Activated B cell treated with CpG ODN at 0.5 μM for 24 hours (primary cell): ENCODE results near the gene SSTR4. TPM values are rescaled to one million over a fixed set of nuclear protein-coding genes. Genes with fewer than 3 reads are reported as not detected.

Source experiments
- ATAC-seq: fragments of 200-7000 bp; cut with Tn5 transposase; one replicate; pipeline ENCODE4 v1.10.0; 2021; ENCODE audit warnings: low read depth, mild to moderate bottlenecking, moderate library complexity
- CTCF ChIA-PET: fragments of 350-600 bp; sonication (Branson Sonifier 250); formaldehyde crosslinking; loops from one replicate; lab custom pipeline; 2021; ENCODE audit warnings: antibody characterized with exemption; lab: Charles Lee
- POLR2A ChIA-PET: fragments of 350-600 bp; sonication (Branson Sonifier 250); formaldehyde crosslinking; loops from one replicate; lab custom pipeline; 2021; ENCODE audit warnings: antibody characterized with exemption; lab: Charles Lee
- DNase-seq: peaks from one replicate; pipeline ENCODE4 v3.0.0; 2022
- H3K27ac Mint-ChIP-seq: one replicate; pipeline ENCODE4 v1.8.0; 2020; ENCODE audit warnings: mixed read lengths
- H3K27me3 Mint-ChIP-seq: one replicate; pipeline ENCODE4 v1.8.0; 2021; ENCODE audit warnings: mixed read lengths
- H3K36me3 Mint-ChIP-seq: one replicate; pipeline ENCODE4 v1.8.0; 2021; ENCODE audit warnings: low read depth, mixed read lengths
- H3K4me1 Mint-ChIP-seq: one replicate; pipeline ENCODE4 v1.8.0; 2021; ENCODE audit warnings: mixed read lengths
- H3K4me3 Mint-ChIP-seq: one replicate; pipeline ENCODE4 v1.8.0; 2020; ENCODE audit warnings: mild to moderate bottlenecking, mixed read lengths
- H3K9me3 Mint-ChIP-seq: one replicate; pipeline ENCODE4 v1.8.0; 2020; ENCODE audit warnings: mixed read lengths
- intact Hi-C: fragments of 100-400 bp; cut with micrococcal nuclease; formaldehyde crosslinking; loops from one replicate; pipeline ENCODE4 v1.15.1; 2024
- total RNA-seq: library from RNA; stranded (reverse); gene quantifications from 2 replicates; pipeline ENCODE4 v1.2.3, GENCODE V29; 2022
- TF ChIP-seq, protein P1 (sequence below): fragments of 200-600 bp; IDR thresholded peaks from one replicate; pipeline ENCODE4 v1.8.0; 2022; ENCODE audit warnings: antibody characterized with exemption, mild to moderate bottlenecking

The SSTR4 gene
- total RNA-seq, 1 donor from 2014 or later = not detected

DNA sequence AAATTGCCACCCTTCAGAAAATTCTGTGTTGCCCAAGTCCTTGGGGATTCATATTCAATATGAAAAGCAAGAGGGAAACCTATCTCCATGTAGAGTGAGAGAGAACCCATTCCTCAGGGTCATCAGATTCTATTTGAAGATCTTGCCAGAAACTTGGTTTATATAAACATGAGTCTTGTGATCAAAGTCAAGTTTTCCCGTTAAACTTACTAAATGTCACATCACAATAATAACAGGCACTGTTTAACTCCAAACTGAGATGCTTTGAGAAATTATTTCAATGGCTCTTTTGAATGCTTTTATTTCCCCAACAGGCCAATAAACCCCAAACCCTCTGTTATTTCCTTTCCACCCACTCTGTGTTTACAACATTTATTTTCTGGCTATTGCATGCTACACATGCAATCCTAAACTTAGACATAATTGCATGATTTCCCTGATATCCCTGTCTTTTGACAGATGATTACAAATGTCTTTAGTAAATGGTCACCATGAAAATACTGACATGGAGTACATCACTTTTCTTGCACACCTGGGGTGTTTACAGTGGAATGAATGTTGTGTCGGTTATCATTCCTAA lies 31.1 kb upstream of the SSTR4 start:
- no peaks in the 10 kb centered on the region for H3K9me3 Mint-ChIP-seq
- H3K4me3 Mint-ChIP-seq = no peak overlapping the region
- POLR2A ChIA-PET = no interaction called here
- ATAC-seq (no peak), DNase-seq (no peak)
- TF ChIP-seq, protein P1, sequence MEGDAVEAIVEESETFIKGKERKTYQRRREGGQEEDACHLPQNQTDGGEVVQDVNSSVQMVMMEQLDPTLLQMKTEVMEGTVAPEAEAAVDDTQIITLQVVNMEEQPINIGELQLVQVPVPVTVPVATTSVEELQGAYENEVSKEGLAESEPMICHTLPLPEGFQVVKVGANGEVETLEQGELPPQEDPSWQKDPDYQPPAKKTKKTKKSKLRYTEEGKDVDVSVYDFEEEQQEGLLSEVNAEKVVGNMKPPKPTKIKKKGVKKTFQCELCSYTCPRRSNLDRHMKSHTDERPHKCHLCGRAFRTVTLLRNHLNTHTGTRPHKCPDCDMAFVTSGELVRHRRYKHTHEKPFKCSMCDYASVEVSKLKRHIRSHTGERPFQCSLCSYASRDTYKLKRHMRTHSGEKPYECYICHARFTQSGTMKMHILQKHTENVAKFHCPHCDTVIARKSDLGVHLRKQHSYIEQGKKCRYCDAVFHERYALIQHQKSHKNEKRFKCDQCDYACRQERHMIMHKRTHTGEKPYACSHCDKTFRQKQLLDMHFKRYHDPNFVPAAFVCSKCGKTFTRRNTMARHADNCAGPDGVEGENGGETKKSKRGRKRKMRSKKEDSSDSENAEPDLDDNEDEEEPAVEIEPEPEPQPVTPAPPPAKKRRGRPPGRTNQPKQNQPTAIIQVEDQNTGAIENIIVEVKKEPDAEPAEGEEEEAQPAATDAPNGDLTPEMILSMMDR = no peak
- no peaks in the 10 kb centered on the region for H3K4me1 Mint-ChIP-seq
- H3K27me3 Mint-ChIP-seq = peaks cover 3% of the 10 kb centered on the region
- H3K27ac Mint-ChIP-seq = no peak overlapping the region
- no peaks in the 10 kb centered on the region for H3K36me3 Mint-ChIP-seq
- CTCF ChIA-PET = no interaction called here
- intact Hi-C loops = no loop called here

DNA sequence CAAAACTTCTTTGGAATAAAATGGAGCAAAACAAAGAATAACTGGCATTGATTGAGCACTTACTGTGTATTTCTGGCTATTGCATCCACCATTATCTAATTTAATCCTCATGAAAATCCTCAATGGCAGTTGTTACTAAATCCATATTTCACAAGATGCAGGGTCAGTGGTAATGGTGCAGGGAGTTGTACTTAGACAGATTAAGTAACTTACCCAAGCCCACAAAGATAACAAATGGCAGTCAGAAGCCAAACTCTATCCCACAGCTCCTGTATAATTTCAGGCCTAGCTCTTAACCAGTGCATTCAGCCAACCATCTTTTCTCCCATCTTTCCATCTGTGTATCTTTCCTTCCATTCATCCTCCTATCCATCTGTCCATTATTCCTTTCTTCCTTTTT lies 29.3 kb upstream of the SSTR4 start:
- peaks cover 3% of the 10 kb centered on the region for H3K27me3 Mint-ChIP-seq
- no peak for ATAC-seq
- H3K36me3 Mint-ChIP-seq = no peaks in the 10 kb centered on the region
- no peaks in the 10 kb centered on the region for H3K4me1 Mint-ChIP-seq
- no peak for DNase-seq
- H3K9me3 Mint-ChIP-seq = no peaks in the 10 kb centered on the region
- H3K4me3 Mint-ChIP-seq = no peak overlapping the region
- ChIA-PET CTCF (no interaction called here), POLR2A (no interaction called here)
- intact Hi-C loops = no loop called here
- H3K27ac Mint-ChIP-seq = no peak overlapping the region
- TF ChIP-seq, protein P1 = no peak

- no peak overlapping the region for H3K27ac Mint-ChIP-seq
- ATAC-seq = no peak
These were observed 27.6 kb upstream of the SSTR4 start for GRCh38 chr20:23007462-23007861.

DNA sequence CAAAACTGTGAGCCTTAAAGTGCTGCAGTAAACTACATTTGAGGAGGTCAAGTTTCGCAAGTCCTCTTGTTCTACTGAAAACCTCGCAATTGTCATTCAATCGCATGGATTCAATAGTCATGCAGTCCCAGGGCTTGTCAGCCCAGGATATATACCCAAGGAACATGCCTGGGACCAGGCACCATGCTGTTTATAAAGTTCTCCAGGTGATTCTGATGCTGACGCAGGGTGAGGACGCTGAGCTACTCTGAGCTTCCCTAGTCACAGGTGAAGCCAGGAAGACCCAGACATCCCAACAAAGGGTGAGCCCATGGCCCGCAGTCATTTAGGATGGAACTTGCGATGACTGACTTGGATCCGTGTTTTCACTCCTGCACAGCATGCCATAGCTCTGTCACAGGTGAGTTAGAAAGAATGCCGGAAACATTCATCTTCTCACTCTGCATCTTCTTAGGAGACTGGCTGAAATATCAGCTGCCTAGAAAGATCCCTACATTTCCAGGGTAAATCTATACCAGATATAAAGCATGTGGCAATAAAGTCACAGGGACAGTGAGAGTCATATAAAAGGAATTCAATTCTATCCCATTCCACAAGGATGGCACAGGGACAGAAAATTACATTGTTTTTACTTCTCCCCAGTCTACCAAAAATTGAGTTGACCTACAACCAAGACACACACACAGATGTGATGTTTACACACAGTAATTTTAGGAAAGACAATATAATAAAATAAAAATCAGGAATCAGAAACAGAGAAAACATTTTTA lies 27.0 kb upstream of the SSTR4 start:
- ChIA-PET CTCF (no interaction called here), POLR2A (no interaction called here)
- TF ChIP-seq, protein P1 = no peak
- ATAC-seq = no peak
- intact Hi-C loops = no loop called here
- no peak for DNase-seq
- H3K4me1 Mint-ChIP-seq = no peaks in the 10 kb centered on the region
- no peaks in the 10 kb centered on the region for H3K27me3 Mint-ChIP-seq
- H3K4me3 Mint-ChIP-seq = no peak overlapping the region
- H3K36me3 Mint-ChIP-seq = no peaks in the 10 kb centered on the region
- no peak overlapping the region for H3K27ac Mint-ChIP-seq
- H3K9me3 Mint-ChIP-seq = no peaks in the 10 kb centered on the region

More at GRCh38 chr20:23007462-23007861, 27.6 kb upstream of the SSTR4 start:
- no peaks in the 10 kb centered on the region for H3K4me1 Mint-ChIP-seq
- POLR2A ChIA-PET = no interaction called here
- CTCF ChIA-PET = no interaction called here
- no peak for DNase-seq
- TF ChIP-seq, protein P1 = no peak
- no peaks in the 10 kb centered on the region for H3K36me3 Mint-ChIP-seq
- no peaks in the 10 kb centered on the region for H3K9me3 Mint-ChIP-seq
- no peak overlapping the region for H3K4me3 Mint-ChIP-seq
- intact Hi-C loops = no loop called here
- no peaks in the 10 kb centered on the region for H3K27me3 Mint-ChIP-seq

- ATAC-seq = no peak
- no peak overlapping the region for H3K27ac Mint-ChIP-seq
- TF ChIP-seq, protein P1 = no peak
- CTCF ChIA-PET = no interaction called here
- POLR2A ChIA-PET = no interaction called here
- no peaks in the 10 kb centered on the region for H3K9me3 Mint-ChIP-seq
- no peaks in the 10 kb centered on the region for H3K4me1 Mint-ChIP-seq
- intact Hi-C loops = no loop called here
- no peak overlapping the region for H3K4me3 Mint-ChIP-seq
- no peaks in the 10 kb centered on the region for H3K27me3 Mint-ChIP-seq
- H3K36me3 Mint-ChIP-seq = no peaks in the 10 kb centered on the region
- no peak for DNase-seq
These were observed 26.4 kb upstream of the SSTR4 start for GRCh38 chr20:23008667-23009066.
